Activated CD8-positive, alpha-beta memory T cell treated with anti-CD3 and anti-CD28 coated beads, Interleukin-2, amount 50 U/mL, for 48 hours (primary cell): ENCODE data around the gene TAS2R3.
"Not testable (repeated sequence)": the region's sequence is repeated elsewhere in the genome, so short reads cannot be mapped to it uniquely, and the experiment has no call there.

Experiments
- DNase-seq: peaks from one replicate; pipeline ENCODE4 v3.0.0-alpha.2; 2020

The TAS2R3 gene

GRCh38 chr7:141763797-141764196 is at the start of gene TAS2R3:
Gene TAS2R3, plus strand, starts transcription at chr7:141764097. Its CDS starts 62 bp downstream, at chr7:141764159.
- no peak for DNase-seq

- DNase-seq = no peak
Measured at GRCh38 chr7:141714571-141714970, 49.3 kb upstream of the TAS2R3 start.

- DNase-seq = no peak
Measured at GRCh38 chr7:141715018-141715417, 48.9 kb upstream of the TAS2R3 start.

- DNase-seq = no peak
Measured at GRCh38 chr7:141715794-141716689, 47.9 kb upstream of the TAS2R3 start.

- no peak for DNase-seq
Measured at GRCh38 chr7:141717450-141717849, 46.4 kb upstream of the TAS2R3 start.

- no peak for DNase-seq
Measured at GRCh38 chr7:141722529-141722928, 41.4 kb upstream of the TAS2R3 start.

GRCh38 chr7:141729020-141729419 is 34.9 kb upstream of the TAS2R3 start:
- DNase-seq = no peak

- DNase-seq = no peak
Measured at GRCh38 chr7:141731476-141732149, 32.3 kb upstream of the TAS2R3 start.

GRCh38 chr7:141737118-141737835 is 26.6 kb upstream of the TAS2R3 start:
- no peak for DNase-seq

GRCh38 chr7:141737836-141738591 is 25.9 kb upstream of the TAS2R3 start, which contains the start of gene SSBP1:
Gene SSBP1, plus strand, starts transcription at chr7:141738358. Its CDS starts 809 bp downstream, at chr7:141739167.
- peak; percentile 92 for DNase-seq

GRCh38 chr7:141738592-141739013 is 25.3 kb upstream of the TAS2R3 start:
- no peak for DNase-seq

- DNase-seq = no peak
Measured at GRCh38 chr7:141739250-141739649, 24.6 kb upstream of the TAS2R3 start.

GRCh38 chr7:141742229-141742628 is 21.7 kb upstream of the TAS2R3 start:
- no peak for DNase-seq

- DNase-seq = no peak
Measured at GRCh38 chr7:141744131-141744530, 19.8 kb upstream of the TAS2R3 start.

- no peak for DNase-seq
Measured at GRCh38 chr7:141748396-141748795, 15.5 kb upstream of the TAS2R3 start.

- not testable (repeated sequence) for DNase-seq
Measured at GRCh38 chr7:141751904-141752303, 12.0 kb upstream of the TAS2R3 start.

- DNase-seq = no peak
Measured at GRCh38 chr7:141752634-141753033, 11.3 kb upstream of the TAS2R3 start.

- DNase-seq = no peak
Measured at GRCh38 chr7:141754939-141755338, 9.0 kb upstream of the TAS2R3 start.

- not testable (repeated sequence) for DNase-seq
Measured at GRCh38 chr7:141770083-141770583, 6.2 kb downstream of the TAS2R3 start.

- no peak for DNase-seq
Measured at GRCh38 chr7:141776374-141776773, 12.5 kb downstream of the TAS2R3 start, which contains the start of gene TAS2R4. Gene TAS2R4, plus strand, starts transcription at chr7:141776674. Its CDS starts 1,815 bp downstream, at chr7:141778489.

- DNase-seq = no peak
Measured at GRCh38 chr7:141785706-141786552, 22.0 kb downstream of the TAS2R3 start.
